H1 (cell line): ENCODE measurements around the gene SMYD1. TPM values are rescaled to one million over a fixed set of nuclear protein-coding genes. Genes with fewer than 3 reads are reported as not detected.

ENCODE experiments used
- CTCF ChIA-PET: fragments of 300-600 bp; sonication (Branson Sonifier 250); formaldehyde crosslinking; loops from one replicate; lab custom pipeline; 2021; ENCODE audit not compliant: partially characterized antibody; lab: Charles Lee
- POLR2A ChIA-PET: fragments of 300-600 bp; sonication (Branson Sonifier 250); formaldehyde crosslinking; loops from one replicate; lab custom pipeline; 2021; ENCODE audit warnings: inconsistent platforms; ENCODE audit not compliant: partially characterized antibody; lab: Charles Lee
- DNase-seq, 2 experiments: peaks; one replicate each; pipeline versions ENCODE4 v3.0.0 to v3.0.0-alpha.2; 2010 to 2022; ENCODE audit warnings: low spot score in 2 of 2, low read depth in 1 of 2, mixed read lengths in 1 of 2
- FAIRE-seq: peaks from 2 replicates; lab custom pipeline; 2011; peaks lifted over from hg19 to GRCh38; lab: Jason Lieb, UNC
- H2AFZ ChIP-seq: 2 replicates; pipeline ENCODE4 v1.8.1; 2012; ENCODE audit warnings: low read length, inconsistent platforms
- H2AK5ac ChIP-seq: 2 replicates; pipeline ENCODE4 v1.6.1; 2013; ENCODE audit warnings: low read depth, low read length
- H2BK120ac ChIP-seq: replicated peaks from 2 replicates; pipeline ENCODE3; 2013; ENCODE audit warnings: low read depth, low read length, inconsistent platforms
- H2BK12ac ChIP-seq: 2 replicates; pipeline ENCODE4 v1.6.1; 2013; ENCODE audit warnings: low read depth, low read length
- H2BK15ac ChIP-seq: 2 replicates; pipeline ENCODE4 v1.6.1; 2013; ENCODE audit warnings: low read length
- H2BK20ac ChIP-seq: 2 replicates; pipeline ENCODE4 v1.6.1; 2013; ENCODE audit warnings: low read length
- H2BK5ac ChIP-seq: 2 replicates; pipeline ENCODE4 v1.6.1; 2013; ENCODE audit warnings: low read depth, low read length
- H3K14ac ChIP-seq: 2 replicates; pipeline ENCODE4 v1.6.1; 2013; ENCODE audit warnings: inconsistent platforms; ENCODE audit not compliant: insufficient read length
- H3K18ac ChIP-seq: 2 replicates; pipeline ENCODE4 v1.6.1; 2013; ENCODE audit warnings: low read length; ENCODE audit errors: extremely low read depth
- H3K23ac ChIP-seq: 2 replicates; pipeline ENCODE4 v1.6.1; 2013; ENCODE audit warnings: inconsistent platforms; ENCODE audit not compliant: insufficient read length
- H3K23me2 ChIP-seq: 2 replicates; pipeline ENCODE4 v1.6.1; 2013; ENCODE audit warnings: low read depth, low read length
- H3K27ac ChIP-seq: 2 replicates; pipeline ENCODE4 v1.6.1; 2011; ENCODE audit warnings: low read depth, low read length, inconsistent platforms
- H3K27me3 ChIP-seq, 4 experiments: replicated peaks in 1 of 4; 1 replicate in 1 of 4; 2 replicates in 3 of 4; pipeline versions ENCODE4 v1.6.1 to v1.8.1; 2011 to 2013; ENCODE audit warnings: low read length in 3 of 4, mild to moderate bottlenecking in 3 of 4, inconsistent platforms in 2 of 4, mixed read lengths in 2 of 4, moderate library complexity in 1 of 4; ENCODE audit not compliant: control insufficient read depth in 3 of 4, insufficient read depth in 3 of 4; ENCODE audit errors: extremely low read depth in 1 of 4
- H3K36me3 ChIP-seq, 4 experiments: 2 replicates each; pipeline versions ENCODE4 v1.6.1 to v1.8.1; 2011 to 2013; ENCODE audit warnings: mild to moderate bottlenecking in 4 of 4, low read length in 3 of 4, moderate library complexity in 2 of 4, control low read depth in 1 of 4, inconsistent platforms in 1 of 4; ENCODE audit not compliant: insufficient read depth in 4 of 4, control insufficient read depth in 2 of 4
- H3K4ac ChIP-seq: replicated peaks from 2 replicates; pipeline ENCODE3; 2013; ENCODE audit warnings: low read length, low read depth, mixed read lengths, inconsistent platforms; ENCODE audit not compliant: insufficient read length
- H3K4me1 ChIP-seq, 4 experiments: replicated peaks in 1 of 4; 1 replicate in 1 of 4; 2 replicates in 3 of 4; pipeline versions ENCODE4 v1.6.1 to v1.8.1; 2011 to 2013; ENCODE audit warnings: low read length in 3 of 4, inconsistent platforms in 2 of 4, mixed read lengths in 1 of 4; ENCODE audit not compliant: insufficient read depth in 4 of 4, control insufficient read depth in 3 of 4
- H3K4me2 ChIP-seq, 2 experiments: 2 replicates each; pipeline versions ENCODE4 v1.6.1 to v1.8.1; 2011 to 2013; ENCODE audit warnings: low read depth in 2 of 2, low read length in 2 of 2, control low read depth in 1 of 2, inconsistent platforms in 1 of 2, mild to moderate bottlenecking in 1 of 2; ENCODE audit not compliant: insufficient read depth in 1 of 2
- H3K4me3 ChIP-seq, 4 experiments: fragments of 200-600, 300-600 bp in 1 of 4; sonication (generic), shearing (Covaris generic), sonication (Bioruptor Twin) in 1 of 4; 2 replicates each; pipeline versions ENCODE4 v1.5.1 to v1.8.1; 2011 to 2016; ENCODE audit warnings: low read length in 4 of 4, low read depth in 3 of 4, control low read depth in 2 of 4, inconsistent platforms in 2 of 4, mild to moderate bottlenecking in 2 of 4, mixed read lengths in 1 of 4, moderate library complexity in 1 of 4; ENCODE audit not compliant: insufficient read depth in 2 of 4; ENCODE audit errors: extremely low read depth in 1 of 4
- H3K56ac ChIP-seq: replicated peaks from 2 replicates; pipeline ENCODE3; 2013; ENCODE audit warnings: low read depth, mild to moderate bottlenecking, mixed read lengths, low read length, inconsistent platforms; ENCODE audit not compliant: insufficient read length
- H3K79me1 ChIP-seq: 2 replicates; pipeline ENCODE4 v1.6.1; 2013; ENCODE audit warnings: low read depth, low read length, control low read depth
- H3K79me2 ChIP-seq, 2 experiments: 2 replicates each; pipeline versions ENCODE4 v1.6.1 to v1.8.1; 2012 to 2013; ENCODE audit warnings: low read length in 2 of 2, mild to moderate bottlenecking in 2 of 2, inconsistent platforms in 1 of 2; ENCODE audit not compliant: insufficient read depth in 2 of 2, control insufficient read depth in 1 of 2
- H3K9ac ChIP-seq, 4 experiments: replicated peaks in 1 of 4; 1 replicate in 1 of 4; 2 replicates in 3 of 4; pipeline versions ENCODE4 v1.6.1 to v1.8.1; 2011 to 2013; ENCODE audit warnings: low read depth in 3 of 4, low read length in 3 of 4, control low read depth in 2 of 4, mild to moderate bottlenecking in 2 of 4, moderate library complexity in 2 of 4, inconsistent platforms in 1 of 4; ENCODE audit errors: extremely low read depth in 1 of 4
- H3K9me3 ChIP-seq, 2 experiments: 2 replicates each; pipeline versions ENCODE4 v1.6.1 to v1.8.1; 2012 to 2013; ENCODE audit warnings: mild to moderate bottlenecking in 2 of 2, moderate library complexity in 2 of 2, control low read depth in 1 of 2, inconsistent platforms in 1 of 2, low read depth in 1 of 2, low read length in 1 of 2, mixed read lengths in 1 of 2; ENCODE audit not compliant: insufficient read depth in 2 of 2
- H4K20me1 ChIP-seq, 2 experiments: replicated peaks in 1 of 2; 2 replicates each; pipeline versions ENCODE3 to v1.8.1; 2011 to 2013; ENCODE audit warnings: inconsistent platforms in 2 of 2, low read length in 2 of 2, mild to moderate bottlenecking in 1 of 2; ENCODE audit not compliant: insufficient read depth in 2 of 2, control insufficient read depth in 1 of 2
- H4K5ac ChIP-seq: 2 replicates; pipeline ENCODE4 v1.6.1; 2013; ENCODE audit warnings: low read length, low read depth, mixed read lengths, inconsistent platforms; ENCODE audit not compliant: insufficient read length
- H4K8ac ChIP-seq: 2 replicates; pipeline ENCODE4 v1.8.0; 2013; ENCODE audit warnings: mild to moderate bottlenecking, moderate library complexity, low read length, inconsistent platforms; ENCODE audit not compliant: insufficient read depth; ENCODE audit errors: extremely low read depth
- H4K91ac ChIP-seq: replicated peaks from 2 replicates; pipeline ENCODE3; 2013; ENCODE audit warnings: low read length, mixed read lengths, inconsistent platforms; ENCODE audit not compliant: insufficient read length
- BCL11A ChIP-seq, 2 experiments: IDR thresholded peaks; one replicate each; pipeline ENCODE4 v1.6.1; 2011; ENCODE audit warnings: low read depth in 2 of 2, low read length in 2 of 2, mild to moderate bottlenecking in 2 of 2
- HDAC6 ChIP-seq: IDR thresholded peaks from one replicate; pipeline ENCODE4 v1.7.1; 2012; ENCODE audit warnings: low read depth, mild to moderate bottlenecking, inconsistent platforms, low read length, moderate library complexity
- JUND ChIP-seq: IDR thresholded peaks from 2 replicates; pipeline ENCODE4 v1.6.1; 2011; ENCODE audit warnings: mild to moderate bottlenecking, improper control_type of control experiment, low read length
- SP4 ChIP-seq: IDR thresholded peaks from 2 replicates; pipeline ENCODE4 v1.6.1; 2012; ENCODE audit warnings: low read length, inconsistent platforms
- TBP ChIP-seq: IDR thresholded peaks from 2 replicates; pipeline ENCODE4 v1.6.1; 2011; ENCODE audit warnings: low read depth, low read length, improper control_type of control experiment
- ZNF274 ChIP-seq: IDR thresholded peaks from 2 replicates; pipeline ENCODE4 v1.7.0; 2012; ENCODE audit warnings: low read length, borderline replicate concordance; ENCODE audit errors: extremely low read depth
- WGBS, 2 experiments: shearing (Covaris generic) in 1 of 2; methylation state at CpG; one replicate each; pipeline versions ENCODE4 v1.1.6 to v1.1.7; 2013 to 2015; ENCODE audit warnings: low lambda C conversion rate in 2 of 2, mixed read lengths in 2 of 2, inconsistent platforms in 1 of 2, low coverage in 1 of 2, missing lambda C conversion rate in 1 of 2; ENCODE audit not compliant: insufficient replicate concordance in 2 of 2, insufficient coverage in 1 of 2, insufficient read length in 1 of 2; ENCODE audit errors: extremely low coverage in 1 of 2, missing lambda C conversion rate in 1 of 2; 5-methylcytosine and 5-hydroxymethylcytosine counted together
- polyA plus RNA-seq, 7 experiments: library from polyadenylated mRNA; depleted of rRNA in 3 of 7; stranded (reverse) in 5 of 7; unstranded in 2 of 7; fragments of >200 nt in 5 of 7; fragments of 200-250 nt in 2 of 7; gene quantifications; 1 replicate in 5 of 7; 2 replicates in 1 of 7; 4 replicates in 1 of 7; pipeline versions ENCODE4 v1.2.1 to v1.2.3, GENCODE V29; 2011 to 2013; ENCODE audit warnings: missing spikeins in 2 of 7, mixed read lengths in 2 of 7
- total RNA-seq: library from RNA; stranded (reverse); fragmentation: NEBNext Ultra II Directional; extraction: Animal tissue kit (Norgen Biotek cat#: 25700); gene quantifications from 2 replicates; pipeline ENCODE4 v1.2.1, GENCODE V29; 2021
- TF ChIP-seq, protein P1 (sequence below): IDR thresholded peaks from 2 replicates; pipeline ENCODE4 v1.6.1; 2012; ENCODE audit warnings: low read length, inconsistent platforms
- TF ChIP-seq, protein P2 (sequence below): IDR thresholded peaks from 2 replicates; pipeline ENCODE4 v1.6.1; 2011; ENCODE audit warnings: low read length, improper control_type of control experiment

Gene SMYD1
- total and polyA plus RNA-seq, 2 of the 8 experiments (the other 6 are each of a cell fraction or from before 2014, with no cell fraction given), result 0.06 TPM; not detected in 1

DNA sequence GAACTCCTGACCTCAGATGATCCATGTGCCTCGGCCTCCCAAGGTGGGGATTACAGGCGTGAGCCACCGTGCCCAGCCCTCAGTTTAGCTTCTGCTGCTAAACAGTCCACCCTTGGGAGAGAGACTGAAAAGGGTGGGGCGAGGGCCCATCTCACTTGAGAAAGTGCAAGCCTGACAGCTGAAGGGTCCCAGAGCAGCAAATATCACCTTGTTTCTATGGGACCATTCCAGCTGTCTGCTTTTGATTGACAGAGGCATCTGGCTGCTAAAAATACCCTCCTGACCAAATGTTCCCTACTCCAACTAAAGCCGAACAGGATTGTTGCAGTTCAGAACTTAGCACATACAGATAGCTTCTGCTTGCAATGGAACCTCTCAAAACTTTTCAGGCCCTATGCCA is 436 bp upstream of the SMYD1 start:
- Histone ChIP-seq H4K8ac (no peak overlapping the region), H2BK20ac (no peak overlapping the region), H3K23ac (no peak overlapping the region), H3K4ac (no peak overlapping the region), H2AFZ (0 out of 2 replicates have a peak overlapping the region, but pooled peaks have one; percentile 62), H3K14ac (no peak overlapping the region), H2AK5ac (no peak overlapping the region), H3K9ac (no peak overlapping the region), H3K79me2 (no peaks in the 10 kb centered on the region), H4K91ac (no peak overlapping the region), H3K27ac (no peak overlapping the region), H2BK12ac (no peak overlapping the region), H4K5ac (no peak overlapping the region), H4K20me1 (no peaks in the 10 kb centered on the region), H3K79me1 (no peaks in the 10 kb centered on the region), H2BK120ac (no peak overlapping the region), H2BK15ac (no peak overlapping the region), H2BK5ac (no peak overlapping the region), H3K4me2 (no peak overlapping the region), H3K4me1 (peaks cover 0 to 11% (median 0%) of the 10 kb centered on the region in 4 experiments; a peak in 1 of 7 replicates), H3K23me2 (no peaks in the 10 kb centered on the region), H3K4me3 (no peak overlapping the region), H3K9me3 (no peaks in the 10 kb centered on the region), H3K18ac (no peak overlapping the region), H3K36me3 (no peaks in the 10 kb centered on the region), H3K56ac (no peak overlapping the region), H3K27me3 (no peaks in the 10 kb centered on the region)
- WGBS, 2 experiments, result 88% methylated on average over 5 of the region's 5 CpGs; no CpG with 5 or more reads in 1 of the 2 experiments
- DNase-seq (no peak), FAIRE-seq (no peak)
- ChIA-PET POLR2A (no interaction called here), CTCF (interaction anchor here (0.7 to 2.1 kb wide), 3 partner anchors 14 to 93 kb away, joined by 3 to 6 read pairs (median 3); no protein-coding TSS in a partner anchor)
- TF ChIP-seq JUND (no peak), SP4 (no peak), TBP (no peak), BCL11A (IDR thresholded peaks at IDR 0.05; ENCODE audit: low read depth in 2 of 2, low read length in 2 of 2) (no peak), ZNF274 (no peak), HDAC6 (no peak)
- TF ChIP-seq, protein P1, sequence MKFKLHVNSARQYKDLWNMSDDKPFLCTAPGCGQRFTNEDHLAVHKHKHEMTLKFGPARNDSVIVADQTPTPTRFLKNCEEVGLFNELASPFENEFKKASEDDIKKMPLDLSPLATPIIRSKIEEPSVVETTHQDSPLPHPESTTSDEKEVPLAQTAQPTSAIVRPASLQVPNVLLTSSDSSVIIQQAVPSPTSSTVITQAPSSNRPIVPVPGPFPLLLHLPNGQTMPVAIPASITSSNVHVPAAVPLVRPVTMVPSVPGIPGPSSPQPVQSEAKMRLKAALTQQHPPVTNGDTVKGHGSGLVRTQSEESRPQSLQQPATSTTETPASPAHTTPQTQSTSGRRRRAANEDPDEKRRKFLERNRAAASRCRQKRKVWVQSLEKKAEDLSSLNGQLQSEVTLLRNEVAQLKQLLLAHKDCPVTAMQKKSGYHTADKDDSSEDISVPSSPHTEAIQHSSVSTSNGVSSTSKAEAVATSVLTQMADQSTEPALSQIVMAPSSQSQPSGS, result no peak
- TF ChIP-seq, protein P2, sequence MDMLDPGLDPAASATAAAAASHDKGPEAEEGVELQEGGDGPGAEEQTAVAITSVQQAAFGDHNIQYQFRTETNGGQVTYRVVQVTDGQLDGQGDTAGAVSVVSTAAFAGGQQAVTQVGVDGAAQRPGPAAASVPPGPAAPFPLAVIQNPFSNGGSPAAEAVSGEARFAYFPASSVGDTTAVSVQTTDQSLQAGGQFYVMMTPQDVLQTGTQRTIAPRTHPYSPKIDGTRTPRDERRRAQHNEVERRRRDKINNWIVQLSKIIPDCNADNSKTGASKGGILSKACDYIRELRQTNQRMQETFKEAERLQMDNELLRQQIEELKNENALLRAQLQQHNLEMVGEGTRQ, result no peak
